Activated CD4-positive, alpha-beta T cell treated with anti-CD3 and anti-CD28 coated beads, Interleukin-2, amount 10 ng/mL, durations not matched to agents 7 days and 5 days (primary cell): ENCODE results near the gene KIAA0319L. TPM values are rescaled to one million over a fixed set of nuclear protein-coding genes. Genes with fewer than 3 reads are reported as not detected.
A peak's percentile ranks its signal among the peaks of the same experiment; 100 is the strongest.

Experiments used
- CTCF ChIA-PET: fragments of 350-600 bp; sonication (Branson Sonifier 250); formaldehyde crosslinking; loops from one replicate; lab custom pipeline; 2021; ENCODE audit warnings: antibody characterized with exemption; lab: Charles Lee
- POLR2A ChIA-PET: fragments of 350-600 bp; sonication (Branson Sonifier 250); formaldehyde crosslinking; loops from one replicate; lab custom pipeline; 2021; ENCODE audit warnings: antibody characterized with exemption; lab: Charles Lee
- DNase-seq: peaks from one replicate; pipeline ENCODE4 v3.0.0-alpha.2; 2020
- H3K27ac Mint-ChIP-seq: one replicate; pipeline ENCODE4 v1.8.0; 2021; ENCODE audit warnings: mild to moderate bottlenecking, moderate library complexity, mixed read lengths
- H3K27me3 Mint-ChIP-seq: one replicate; pipeline ENCODE4 v1.8.0; 2021; ENCODE audit warnings: mixed read lengths
- H3K36me3 Mint-ChIP-seq: one replicate; pipeline ENCODE4 v1.8.0; 2021; ENCODE audit warnings: low read depth, mixed read lengths
- H3K4me1 Mint-ChIP-seq: one replicate; pipeline ENCODE4 v1.8.0; 2021; ENCODE audit warnings: mixed read lengths
- H3K4me3 Mint-ChIP-seq: one replicate; pipeline ENCODE4 v1.8.0; 2021; ENCODE audit warnings: mild to moderate bottlenecking, moderate library complexity, mixed read lengths
- H3K9me3 Mint-ChIP-seq: one replicate; pipeline ENCODE4 v1.8.0; 2021; ENCODE audit warnings: mixed read lengths
- total RNA-seq, 2 experiments: library from RNA; stranded (reverse); gene quantifications; one replicate each; pipeline ENCODE4 v1.2.3, GENCODE V29; 2021

KIAA0319L gene
- total RNA-seq, 2 experiments from 2014 or later, result 37.6 to 46.3 TPM

- peak overlapping the region; percentile 33 for H3K4me3 Mint-ChIP-seq
- CTCF ChIA-PET, result interaction anchor here (1.4 to 2.3 kb wide), 4 partner anchors 10 to 210 kb away, joined by 3 to 8 read pairs (median 4); partner anchors contain the start of genes CLSPN and TFAP2E
- no peak for DNase-seq
- no peaks in the 10 kb centered on the region for H3K27me3 Mint-ChIP-seq
- POLR2A ChIA-PET, result no interaction called here
- H3K9me3 Mint-ChIP-seq, result no peaks in the 10 kb centered on the region
- H3K36me3 Mint-ChIP-seq, result peaks cover 9% of the 10 kb centered on the region
- H3K27ac Mint-ChIP-seq, result peak overlapping the region; percentile 54
- H3K4me1 Mint-ChIP-seq, result peaks cover 50% of the 10 kb centered on the region
Measured at GRCh38 chr1:35559317-35559944, 2.2 kb upstream of the KIAA0319L start.

DNA sequence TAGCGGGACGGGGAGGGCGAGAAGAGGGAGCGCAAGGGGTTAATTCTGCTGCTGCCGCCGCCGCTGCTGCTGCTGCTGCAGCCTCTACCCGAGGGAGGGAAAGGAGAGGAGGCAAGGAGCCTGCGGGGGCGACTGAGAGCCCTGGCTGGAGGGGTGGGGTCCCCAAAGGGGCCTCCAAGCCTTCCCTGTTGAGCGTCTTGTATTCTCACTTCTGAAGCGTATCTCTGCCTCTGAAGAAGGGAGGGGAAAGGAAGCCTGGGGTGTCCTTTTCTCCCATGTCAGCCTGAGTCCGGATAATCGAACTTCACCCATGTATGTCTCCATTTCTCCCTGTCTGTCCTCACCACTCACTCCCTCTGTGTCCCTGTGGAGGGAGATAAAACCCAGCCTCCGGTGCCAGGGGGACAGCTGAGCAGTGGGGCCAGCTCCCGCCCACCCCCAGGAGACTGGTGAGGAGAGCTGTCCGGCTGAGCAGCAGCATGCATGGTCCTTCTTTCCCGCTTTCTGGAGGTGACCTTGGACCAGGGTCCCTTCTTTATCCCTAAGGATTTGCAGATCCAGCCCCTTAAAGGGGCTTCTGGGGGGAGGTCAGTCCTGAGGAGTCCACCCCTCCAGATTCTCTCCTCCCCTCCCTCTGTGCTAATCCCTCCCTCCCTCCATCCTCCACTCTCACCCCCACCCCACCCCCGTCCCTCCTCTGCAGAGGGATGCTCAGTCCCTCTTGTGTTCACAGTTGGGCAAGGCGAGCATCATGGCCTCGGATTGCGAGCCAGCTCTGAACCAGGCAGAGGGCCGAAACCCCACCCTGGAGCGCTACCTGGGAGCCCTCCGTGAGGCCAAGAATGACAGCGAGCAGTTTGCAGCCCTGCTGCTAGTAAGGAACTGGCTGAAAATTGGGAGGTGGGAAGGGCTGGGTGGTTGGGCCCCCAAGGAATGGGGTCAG lies 1.4 kb upstream of the KIAA0319L start:
- ChIA-PET POLR2A (no interaction called here), CTCF (interaction anchor here (0.6 to 2.4 kb wide), 5 partner anchors 10 to 211 kb away, joined by 3 to 8 read pairs (median 4); partner anchors contain the start of genes CLSPN and TFAP2E)
- Mint-ChIP-seq H3K4me3 (peak overlapping the region; percentile 97), H3K4me1 (peaks cover 52% of the 10 kb centered on the region), H3K27ac (peak overlapping the region; percentile 98), H3K36me3 (peaks cover 9% of the 10 kb centered on the region), H3K9me3 (no peaks in the 10 kb centered on the region), H3K27me3 (no peaks in the 10 kb centered on the region)
- no peak for DNase-seq

- ChIA-PET POLR2A (interaction anchor here (0.7 to 1.0 kb wide), 2 partner anchors 19 to 48 kb away, joined by 4 to 13 read pairs; no protein-coding TSS in a partner anchor), CTCF (interaction anchor here (0.6 to 2.4 kb wide), 6 partner anchors 9 to 170 kb away, joined by 3 to 7 read pairs (median 4); no protein-coding TSS in a partner anchor)
- peaks cover 50% of the 10 kb centered on the region for H3K4me1 Mint-ChIP-seq
- peak within 1 kb of the TSS; percentile 97 for H3K4me3 Mint-ChIP-seq
- H3K27ac Mint-ChIP-seq, result peak within 1 kb of the TSS; percentile 98
- peaks cover 16% of the 10 kb centered on the region for H3K36me3 Mint-ChIP-seq
- peak; percentile 97 for DNase-seq
- no peaks in the 10 kb centered on the region for H3K27me3 Mint-ChIP-seq
- H3K9me3 Mint-ChIP-seq, result no peaks in the 10 kb centered on the region
Measured at GRCh38 chr1:35557611-35558373, 589 bp upstream of the KIAA0319L start, which contains the start of gene NCDN. Gene NCDN, plus strand, starts transcription at chr1:35557799. Its CDS starts 392 bp downstream, at chr1:35558191.

- Mint-ChIP-seq H3K4me1 (peaks cover 45% of the 10 kb centered on the region), H3K9me3 (no peaks in the 10 kb centered on the region), H3K36me3 (peaks cover 27% of the 10 kb centered on the region), H3K27ac (peak overlapping the region; percentile 86), H3K4me3 (peak overlapping the region; percentile 97), H3K27me3 (no peaks in the 10 kb centered on the region)
- POLR2A ChIA-PET, result no interaction called here
- DNase-seq, result peak; percentile 27
- CTCF ChIA-PET, result interaction anchor here (0.6 to 2.4 kb wide), 11 partner anchors 8 to 242 kb away, joined by 3 to 7 read pairs (median 4); no protein-coding TSS in a partner anchor
Measured at GRCh38 chr1:35556484-35557117, 602 bp downstream of the KIAA0319L start.

GRCh38 chr1:35555601-35556477 lies 1.4 kb downstream of the KIAA0319L start:
- Mint-ChIP-seq H3K4me3 (peak overlapping the region; percentile 97), H3K27me3 (no peaks in the 10 kb centered on the region), H3K27ac (peak overlapping the region; percentile 86), H3K36me3 (peaks cover 22% of the 10 kb centered on the region), H3K9me3 (no peaks in the 10 kb centered on the region), H3K4me1 (peaks cover 42% of the 10 kb centered on the region)
- DNase-seq, result no peak
- ChIA-PET CTCF (interaction anchor here (1.0 to 2.4 kb wide), 6 partner anchors 9 to 112 kb away, joined by 3 to 7 read pairs (median 4); no protein-coding TSS in a partner anchor), POLR2A (no interaction called here)

DNA sequence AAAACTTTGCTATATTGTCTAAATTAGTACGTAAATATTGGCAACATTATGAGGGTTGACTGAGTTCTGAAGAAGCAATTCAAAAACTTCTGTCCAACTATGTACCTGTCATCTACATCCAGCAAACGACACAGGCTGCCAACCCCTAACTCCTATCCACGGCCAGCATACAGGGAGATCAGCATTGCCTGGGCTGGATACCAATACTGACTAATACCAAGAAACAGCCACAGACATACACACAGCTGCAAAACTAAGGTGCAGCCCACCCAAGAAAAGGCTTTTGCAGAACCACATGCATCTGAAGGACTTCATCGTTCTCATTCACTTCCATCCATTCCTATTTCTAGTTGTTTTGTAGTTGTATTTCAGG lies 2.0 kb downstream of the KIAA0319L start:
- peak overlapping the region; percentile 2 for H3K4me3 Mint-ChIP-seq
- peaks cover 42% of the 10 kb centered on the region for H3K4me1 Mint-ChIP-seq
- ChIA-PET CTCF (interaction anchor here (1.2 kb wide), 1 partner anchor 9 kb away, joined by 4 read pairs; no protein-coding TSS in a partner anchor), POLR2A (no interaction called here)
- no peaks in the 10 kb centered on the region for H3K27me3 Mint-ChIP-seq
- no peak overlapping the region for H3K27ac Mint-ChIP-seq
- peaks cover 22% of the 10 kb centered on the region for H3K36me3 Mint-ChIP-seq
- DNase-seq, result no peak
- H3K9me3 Mint-ChIP-seq, result no peaks in the 10 kb centered on the region

DNA sequence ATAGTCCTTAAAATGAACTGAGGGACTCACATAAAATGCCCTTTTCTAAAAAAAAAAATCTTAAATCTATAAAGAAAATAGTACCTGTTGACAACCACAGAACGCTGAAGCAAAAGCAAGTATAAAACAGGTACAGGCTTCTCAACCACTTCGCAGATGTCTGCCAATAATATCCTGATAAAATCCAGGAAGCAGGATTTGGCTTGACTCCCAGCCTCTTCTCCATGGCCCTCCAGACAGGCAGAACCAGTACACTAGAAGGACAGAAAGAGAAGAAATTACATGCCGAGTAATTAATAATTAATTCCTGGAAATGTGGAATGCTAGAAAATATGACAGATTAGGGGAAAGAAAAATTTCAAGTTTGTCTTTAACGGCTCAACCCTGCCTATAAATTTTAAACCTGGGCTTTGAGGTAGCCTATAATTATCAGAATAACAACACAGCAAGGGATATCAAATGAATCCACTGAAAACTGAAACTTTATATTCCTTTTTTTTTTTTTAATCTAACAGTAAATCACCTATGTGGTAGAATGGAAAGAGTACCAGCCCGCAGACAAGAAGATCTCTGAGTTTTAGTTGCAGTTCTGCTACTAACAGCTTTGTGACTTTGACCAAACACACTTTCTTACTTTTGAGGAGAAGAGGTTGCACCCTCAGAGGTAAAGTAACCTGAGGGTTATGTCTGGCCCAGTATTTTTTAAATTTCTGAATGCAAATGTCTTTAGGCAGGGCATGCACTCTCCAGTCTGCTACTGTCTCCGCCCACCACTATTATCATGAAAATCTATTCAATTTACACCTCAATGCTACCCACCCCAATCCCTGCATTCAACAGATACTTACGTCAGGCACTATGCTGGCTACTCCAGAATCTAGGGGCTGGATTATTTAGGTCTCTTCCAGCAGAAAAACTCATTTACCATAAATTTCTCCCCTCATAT lies 2.7 kb downstream of the KIAA0319L start:
- ChIA-PET POLR2A (no interaction called here), CTCF (interaction anchor here (0.6 kb wide), 1 partner anchor 389 kb away, joined by 3 read pairs; no protein-coding TSS in a partner anchor)
- Mint-ChIP-seq H3K9me3 (no peaks in the 10 kb centered on the region), H3K27me3 (no peaks in the 10 kb centered on the region), H3K4me1 (peaks cover 38% of the 10 kb centered on the region), H3K27ac (no peak overlapping the region), H3K36me3 (peaks cover 29% of the 10 kb centered on the region), H3K4me3 (no peak overlapping the region)
- DNase-seq, result no peak

DNA sequence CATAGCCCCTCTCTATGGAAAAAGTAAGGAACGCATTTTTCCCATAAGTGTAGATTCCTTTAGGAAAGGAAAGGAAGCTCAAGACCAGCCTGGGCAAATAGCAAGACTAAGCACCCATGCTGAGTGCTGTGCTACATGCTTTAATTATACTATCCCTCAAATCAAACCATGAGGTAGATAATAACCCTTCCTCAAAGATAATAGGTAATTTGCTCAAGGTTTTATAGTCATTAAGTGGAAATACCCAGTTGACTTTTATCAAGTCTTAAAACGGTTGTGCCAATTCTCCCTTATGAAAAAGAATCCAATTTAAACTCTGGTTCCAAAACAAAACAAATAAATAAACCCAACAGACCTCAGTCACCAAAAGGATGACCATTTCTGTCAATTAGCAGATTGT lies 3.4 kb downstream of the KIAA0319L start:
- no peaks in the 10 kb centered on the region for H3K27me3 Mint-ChIP-seq
- POLR2A ChIA-PET, result no interaction called here
- H3K27ac Mint-ChIP-seq, result no peak overlapping the region
- H3K36me3 Mint-ChIP-seq, result peaks cover 30% of the 10 kb centered on the region
- H3K9me3 Mint-ChIP-seq, result no peaks in the 10 kb centered on the region
- CTCF ChIA-PET, result interaction anchor here (0.7 to 1.0 kb wide), 2 partner anchors 162 to 194 kb away, joined by 4 to 6 read pairs; no protein-coding TSS in a partner anchor
- H3K4me3 Mint-ChIP-seq, result no peak overlapping the region
- DNase-seq, result no peak
- peaks cover 36% of the 10 kb centered on the region for H3K4me1 Mint-ChIP-seq

DNA sequence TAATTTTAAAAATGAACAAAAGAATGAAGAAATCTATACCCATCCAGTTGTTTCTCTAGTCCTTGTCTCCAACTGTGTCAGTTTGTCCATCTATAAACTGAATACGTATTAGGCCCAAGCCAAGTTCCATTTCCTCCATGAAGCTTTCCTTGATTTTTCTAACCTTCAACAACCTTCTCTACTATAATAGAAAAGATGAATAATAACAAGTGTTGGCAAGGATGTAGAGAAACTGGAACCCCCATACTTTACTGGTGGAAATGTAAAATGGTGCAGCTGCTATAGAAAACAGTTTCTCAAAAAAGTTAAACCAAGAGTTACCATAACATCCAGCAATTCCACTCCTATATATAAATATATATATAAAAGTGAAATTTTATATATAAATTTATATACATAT lies 10.6 kb downstream of the KIAA0319L start:
- DNase-seq, result no peak
- Mint-ChIP-seq H3K27me3 (no peaks in the 10 kb centered on the region), H3K4me3 (no peak overlapping the region), H3K36me3 (peaks cover 46% of the 10 kb centered on the region), H3K4me1 (peaks cover 17% of the 10 kb centered on the region), H3K27ac (no peak overlapping the region), H3K9me3 (no peaks in the 10 kb centered on the region)
- CTCF ChIA-PET, result interaction anchor here (1.0 kb wide), 2 partner anchors 9 to 13 kb away, joined by 3 read pairs; no protein-coding TSS in a partner anchor
- POLR2A ChIA-PET, result no interaction called here

- Mint-ChIP-seq H3K4me1 (peaks cover 30% of the 10 kb centered on the region), H3K27ac (no peak overlapping the region), H3K27me3 (no peaks in the 10 kb centered on the region), H3K9me3 (no peaks in the 10 kb centered on the region), H3K4me3 (no peak overlapping the region), H3K36me3 (peaks cover 56% of the 10 kb centered on the region)
- DNase-seq, result peak; percentile 67
- ChIA-PET POLR2A (no interaction called here), CTCF (interaction anchor here (0.6 to 2.0 kb wide), 6 partner anchors 11 to 351 kb away, joined by 3 to 9 read pairs (median 4); no protein-coding TSS in a partner anchor)
Measured at GRCh38 chr1:35544976-35545375, 12.2 kb downstream of the KIAA0319L start.
